OCI-LY7 (cell line): ENCODE data around the gene NTRK1.

Experiments
- CTCF ChIP-seq: fragments of 200-600 bp; sonication (generic); conservative IDR thresholded peaks from 2 replicates; pipeline ENCODE4 v1.5.1; 2014; ENCODE audit warnings: mild to moderate bottlenecking, antibody characterized with exemption, low read length, moderate library complexity, mixed read lengths
- EZH2phosphoT487 ChIP-seq: fragments of 200-600 bp; sonication (generic); IDR thresholded peaks from 2 replicates; pipeline ENCODE4 v1.6.1; 2018; ENCODE audit warnings: low read depth, borderline replicate concordance, mild to moderate bottlenecking, mixed run types, antibody characterized with exemption, low read length, moderate library complexity, mixed read lengths

- TF ChIP-seq CTCF (no peak), EZH2phosphoT487 (no peak)
Measured at GRCh38 chr1:156826630-156827029, 34.0 kb upstream of the NTRK1 start.
